GM19193 (cell line): ENCODE data around the gene NRN1L.

Experiments
- POLR2A ChIP-seq: IDR thresholded peaks from 4 replicates; pipeline ENCODE4 v1.6.1; 2011; ENCODE audit not compliant: insufficient read depth, insufficient read length; ENCODE audit errors: extremely low read depth

The NRN1L gene

DNA sequence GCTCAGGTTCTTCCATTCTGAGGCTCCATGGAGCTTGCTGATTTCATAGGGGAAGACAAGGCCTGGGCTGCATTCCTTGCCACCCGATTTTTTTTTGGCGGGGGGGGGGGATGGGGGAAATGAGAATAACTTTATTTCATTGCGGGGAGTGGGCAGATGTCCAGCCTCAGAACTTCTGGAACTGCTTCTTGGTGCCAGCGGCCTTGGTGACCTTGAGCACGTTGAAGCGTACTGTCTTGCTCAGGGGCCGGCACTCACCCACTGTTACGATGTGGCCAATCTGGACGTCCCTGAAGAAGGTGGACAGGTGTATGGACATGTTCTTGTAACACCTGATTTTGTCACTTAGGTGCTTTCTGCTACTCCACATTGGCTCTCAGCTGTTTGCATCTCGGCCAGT, 28.9 kb upstream of the NRN1L start:
- TF ChIP-seq POLR2A = no peak

DNA sequence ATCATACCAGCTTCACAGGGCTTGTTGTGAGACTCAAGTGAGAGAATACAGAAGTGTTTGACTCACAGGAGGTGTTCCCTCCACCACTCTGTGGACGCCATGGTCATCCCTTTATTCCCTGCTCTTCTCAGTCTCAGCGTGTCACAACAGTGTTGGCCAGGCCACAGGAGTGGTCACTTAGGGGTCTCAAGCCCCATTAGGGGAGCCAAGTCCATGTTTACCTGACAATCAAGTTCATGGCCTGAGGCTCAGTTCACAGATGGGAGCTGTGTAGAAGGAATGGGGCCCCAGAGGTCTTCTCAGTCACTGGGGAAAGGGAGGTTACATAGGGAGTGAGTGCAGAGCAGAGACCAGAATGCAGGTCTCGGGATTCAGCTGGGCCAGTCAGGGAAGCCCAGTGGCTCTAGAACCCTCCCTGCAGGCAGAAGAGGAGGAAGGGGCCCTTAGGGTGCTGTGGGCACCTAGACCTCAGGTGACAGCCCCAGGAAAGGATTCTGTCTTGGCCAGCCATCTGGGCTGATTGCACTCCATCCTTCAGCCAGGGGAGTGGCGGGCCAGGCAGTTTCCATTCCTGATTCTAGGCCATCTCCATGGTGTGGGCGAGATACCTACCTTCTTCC, 27.6 kb upstream of the NRN1L start:
- TF ChIP-seq POLR2A = no peak

DNA sequence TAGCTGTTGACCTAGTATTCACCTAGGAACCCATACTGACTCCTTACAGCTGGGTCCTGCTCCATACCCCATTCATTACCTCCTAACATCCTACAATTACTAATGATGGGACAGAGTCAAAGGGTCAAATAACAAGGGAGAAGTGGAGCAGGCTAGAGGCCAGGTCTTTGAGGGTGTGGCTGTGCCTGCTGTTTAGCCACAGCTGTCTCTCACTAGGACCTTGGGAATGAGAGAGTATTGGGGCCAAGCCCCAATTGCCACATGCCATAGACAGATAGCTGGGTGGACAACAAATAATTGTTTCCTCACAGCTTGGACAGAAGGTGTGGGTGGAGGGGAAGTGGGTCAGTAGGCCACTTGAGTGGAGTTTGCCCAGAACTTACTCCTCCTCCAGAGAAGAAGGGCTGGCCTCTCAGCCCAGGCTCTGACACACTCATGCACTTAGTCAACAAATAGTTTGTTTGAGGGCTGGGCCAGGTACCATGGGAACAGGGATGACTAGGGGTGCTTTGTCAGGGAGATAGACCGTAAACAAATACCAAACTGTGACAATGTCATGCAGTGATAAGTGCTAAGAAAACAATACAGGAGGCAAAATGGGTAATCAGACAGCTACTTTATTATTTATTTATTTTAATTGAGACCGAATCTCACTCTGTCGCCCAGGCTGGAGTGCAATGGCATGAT, 27.0 kb upstream of the NRN1L start:
- no peak for TF ChIP-seq POLR2A

DNA sequence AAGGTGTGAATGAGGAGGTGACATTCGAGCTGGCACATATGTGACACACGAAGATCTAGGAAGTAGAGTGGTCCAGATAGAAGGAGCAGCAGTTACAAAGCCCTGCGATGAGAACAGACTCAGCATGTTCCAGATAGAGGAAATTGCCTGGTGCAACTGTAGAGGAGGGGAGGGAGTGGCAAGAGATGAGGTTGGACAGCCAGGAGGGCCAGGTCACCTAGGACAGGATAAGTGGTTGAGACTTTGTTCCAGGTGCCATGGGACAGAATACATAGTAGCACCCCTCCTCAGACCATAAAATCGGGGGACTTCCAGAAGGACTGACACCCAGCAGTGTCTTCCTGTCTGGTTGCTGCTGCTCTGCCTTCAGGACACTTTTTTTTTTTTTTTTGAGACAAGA, 26.2 kb upstream of the NRN1L start:
- no peak for TF ChIP-seq POLR2A

DNA sequence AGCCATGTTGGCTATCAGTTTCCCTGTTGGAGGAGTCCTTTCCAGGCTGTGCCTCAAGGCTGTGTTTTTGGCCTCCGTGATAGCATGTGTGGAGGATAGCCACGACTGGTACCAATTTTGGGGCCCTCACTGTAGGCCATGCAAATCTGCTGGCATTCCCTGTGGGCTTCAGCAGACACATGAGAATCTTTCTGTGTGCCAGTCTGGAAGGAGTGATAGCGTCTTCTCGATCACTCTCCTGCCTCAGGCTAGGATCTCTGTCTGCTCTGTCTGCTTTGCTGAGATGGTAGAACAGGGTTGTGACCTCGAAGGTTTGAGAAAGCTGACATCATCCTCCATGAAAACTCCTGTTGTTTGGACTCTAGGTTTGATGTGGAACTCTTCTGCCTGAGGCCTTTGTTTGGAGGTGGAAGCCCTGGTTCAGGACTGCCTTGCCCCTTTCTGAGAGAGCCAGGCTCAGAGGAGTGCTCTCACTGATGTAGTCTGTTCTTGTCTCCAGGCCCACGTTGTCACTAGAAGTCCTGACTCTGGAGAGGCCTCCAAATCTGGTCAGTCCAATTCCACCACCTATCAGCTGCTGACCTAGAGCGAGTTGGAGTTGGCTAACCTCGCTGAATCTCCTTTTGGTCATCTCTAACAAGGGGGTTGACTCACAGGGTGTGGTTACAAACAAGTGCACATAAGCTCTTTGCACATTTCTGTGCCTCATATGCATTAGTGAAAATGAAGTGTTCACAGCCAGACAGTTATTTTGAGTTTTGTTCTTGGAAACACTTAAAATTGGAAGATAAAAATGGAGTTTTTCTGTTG, 23.9 kb upstream of the NRN1L start:
- no peak for TF ChIP-seq POLR2A

DNA sequence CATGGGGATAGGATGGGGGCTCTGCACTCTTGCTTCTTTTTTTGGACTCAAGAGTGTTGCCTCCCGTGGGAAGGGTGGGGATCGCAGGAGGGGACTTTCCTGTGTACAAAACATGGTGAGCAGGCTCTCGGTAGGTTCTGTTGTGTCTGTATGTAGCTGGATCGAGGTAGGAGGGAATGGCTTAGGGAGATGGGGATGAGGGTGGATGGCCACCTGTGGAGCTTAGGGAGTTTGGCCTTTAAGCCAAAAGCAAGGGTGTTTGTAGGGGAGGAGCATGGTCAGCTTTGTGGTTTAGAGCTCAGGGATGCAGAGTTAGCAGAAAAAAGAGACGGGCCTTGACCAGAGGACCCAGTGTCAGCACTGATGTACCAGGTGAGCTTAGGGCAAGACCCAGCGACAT, 22.8 kb upstream of the NRN1L start:
- TF ChIP-seq POLR2A = no peak

DNA sequence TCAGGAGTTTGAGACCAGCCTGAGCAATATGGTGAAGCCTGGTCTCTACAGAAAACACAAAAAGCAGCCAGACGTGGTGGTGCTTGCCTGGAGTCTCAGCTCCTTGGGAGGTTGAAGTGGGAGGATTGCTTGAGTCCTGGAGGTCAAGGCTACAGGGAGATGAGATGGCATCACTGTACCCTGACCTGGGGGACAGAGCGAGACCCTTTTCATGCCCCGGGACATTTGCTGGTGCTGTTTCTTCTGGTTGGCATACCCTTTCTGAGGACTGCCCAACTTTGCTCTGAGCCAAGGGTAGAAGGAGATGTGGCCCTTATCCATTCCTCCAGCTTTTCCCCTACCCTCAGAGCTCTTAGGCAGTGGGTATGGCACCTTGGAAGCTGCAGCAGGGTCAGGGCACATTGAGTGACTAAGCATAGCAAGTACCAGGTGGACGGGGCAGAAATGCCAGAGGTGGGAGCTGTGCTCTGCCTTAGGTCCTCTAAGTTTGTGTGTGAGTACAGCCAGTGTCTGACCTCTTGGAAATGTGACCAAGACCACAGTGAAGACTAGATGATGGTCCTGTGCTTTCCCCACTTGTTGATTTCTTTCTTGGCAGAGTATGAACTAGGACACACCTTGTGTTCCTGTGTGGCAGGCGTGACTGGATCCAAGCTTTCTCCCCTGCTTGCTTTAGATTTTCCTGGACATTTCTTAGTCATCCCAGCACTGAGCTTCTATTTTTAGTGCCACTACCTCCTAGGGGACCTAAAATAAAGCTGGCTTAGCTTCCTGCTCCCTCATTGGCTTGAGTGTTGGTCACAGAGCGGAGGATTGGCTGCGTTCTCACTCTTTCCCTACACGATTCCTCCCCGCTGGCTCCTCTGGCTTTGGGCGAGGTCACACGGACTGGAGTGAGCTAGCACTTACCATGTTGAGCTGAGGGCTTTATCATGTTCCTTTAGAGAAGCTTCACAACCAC, 21.8 kb upstream of the NRN1L start:
- TF ChIP-seq POLR2A = no peak

DNA sequence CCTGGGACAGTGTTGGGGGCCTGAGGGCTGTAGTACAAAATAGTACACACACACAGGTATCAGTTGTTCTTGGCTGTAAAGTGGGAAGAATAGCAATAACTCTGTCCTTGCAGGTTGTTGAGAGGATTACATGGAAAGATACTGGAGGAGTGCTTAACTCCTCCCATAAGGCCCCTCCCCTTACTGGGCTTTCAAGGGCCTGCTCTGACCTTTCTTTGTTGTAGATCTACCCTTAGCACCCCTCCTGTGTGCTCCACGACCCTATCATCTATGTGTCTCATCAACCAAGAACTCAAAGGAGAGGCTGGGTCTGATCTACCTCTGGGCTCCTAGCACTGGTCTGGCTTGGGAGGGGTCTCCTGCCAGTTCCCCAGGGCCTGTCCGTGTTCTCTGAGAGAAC, 20.1 kb upstream of the NRN1L start:
- no peak for TF ChIP-seq POLR2A

DNA sequence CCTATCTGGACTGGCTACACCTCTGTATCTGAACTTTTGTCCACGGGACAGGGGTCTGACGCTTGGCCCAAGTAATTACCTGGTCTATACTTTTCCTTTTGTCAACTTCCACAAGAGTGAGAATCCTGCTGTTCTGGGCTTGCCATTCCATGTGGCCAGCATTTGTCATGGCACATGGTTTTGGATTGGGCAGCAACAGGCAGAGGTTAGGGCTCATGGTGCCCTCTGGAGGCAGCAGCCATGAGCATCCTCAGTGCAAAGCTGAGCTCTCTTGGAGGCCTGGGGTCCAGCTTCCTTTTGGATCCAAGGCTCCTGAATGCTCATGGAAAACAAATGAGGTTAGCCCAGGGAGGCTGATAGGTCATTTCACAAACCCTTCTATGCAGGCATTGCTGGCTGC, 19.4 kb upstream of the NRN1L start:
- TF ChIP-seq POLR2A = no peak

DNA sequence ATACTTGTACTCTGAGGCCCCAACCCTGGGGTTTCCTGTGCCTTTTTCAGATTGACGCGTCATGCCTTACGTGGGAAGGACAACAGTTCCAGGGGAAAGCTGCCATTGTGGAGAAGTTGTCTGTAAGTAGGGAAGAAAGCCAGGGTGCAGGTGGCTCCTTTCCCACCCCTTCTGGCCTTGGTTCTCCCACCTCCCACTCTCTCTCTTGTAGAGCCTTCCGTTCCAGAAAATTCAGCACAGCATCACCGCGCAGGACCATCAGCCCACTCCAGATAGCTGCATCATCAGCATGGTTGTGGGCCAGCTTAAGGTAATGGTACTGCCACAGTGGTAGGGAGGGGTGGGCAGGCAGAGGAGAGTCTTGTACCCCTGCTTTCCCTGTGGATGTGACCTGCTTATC, 16.4 kb upstream of the NRN1L start:
- no peak for TF ChIP-seq POLR2A

DNA sequence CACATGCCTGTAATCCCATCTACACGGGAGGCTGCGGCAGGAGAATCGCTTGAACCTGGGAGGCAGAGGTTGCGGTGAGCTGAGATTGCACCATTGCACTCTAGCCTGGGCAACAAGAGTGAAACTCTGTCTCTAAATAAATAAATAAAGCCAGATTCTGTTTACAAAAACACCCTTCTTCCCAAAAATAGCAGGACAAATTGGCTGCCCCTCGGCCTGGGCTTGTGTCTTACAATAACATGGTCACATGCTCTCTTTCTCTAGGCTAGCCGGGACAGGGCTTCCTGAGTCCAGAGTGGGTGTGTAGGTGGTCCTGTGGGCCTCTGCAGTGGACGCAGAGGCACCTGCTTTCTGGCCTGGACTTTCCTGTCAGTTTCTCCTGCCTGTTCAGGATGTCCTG, 15.0 kb upstream of the NRN1L start:
- TF ChIP-seq POLR2A = no peak

DNA sequence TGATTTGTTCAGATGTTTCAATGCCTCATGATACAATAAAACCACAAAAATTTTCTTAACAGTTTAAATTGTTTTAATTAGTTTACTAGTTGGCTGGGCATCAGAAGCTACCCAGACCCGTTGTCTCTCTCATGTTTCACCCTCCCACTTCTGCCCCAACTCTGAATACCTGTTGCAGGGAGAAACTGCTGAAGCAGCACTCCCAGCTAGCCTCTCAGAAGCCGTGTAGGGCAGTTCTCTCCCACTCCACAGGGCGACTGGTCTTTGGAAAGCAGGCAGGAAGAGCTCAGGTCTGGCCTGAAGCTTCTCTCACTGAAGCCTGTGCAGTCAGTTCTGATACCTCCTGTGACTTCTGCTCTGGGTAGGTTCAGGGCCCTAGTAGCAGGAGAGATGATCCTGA, 13.4 kb upstream of the NRN1L start:
- no peak for TF ChIP-seq POLR2A

DNA sequence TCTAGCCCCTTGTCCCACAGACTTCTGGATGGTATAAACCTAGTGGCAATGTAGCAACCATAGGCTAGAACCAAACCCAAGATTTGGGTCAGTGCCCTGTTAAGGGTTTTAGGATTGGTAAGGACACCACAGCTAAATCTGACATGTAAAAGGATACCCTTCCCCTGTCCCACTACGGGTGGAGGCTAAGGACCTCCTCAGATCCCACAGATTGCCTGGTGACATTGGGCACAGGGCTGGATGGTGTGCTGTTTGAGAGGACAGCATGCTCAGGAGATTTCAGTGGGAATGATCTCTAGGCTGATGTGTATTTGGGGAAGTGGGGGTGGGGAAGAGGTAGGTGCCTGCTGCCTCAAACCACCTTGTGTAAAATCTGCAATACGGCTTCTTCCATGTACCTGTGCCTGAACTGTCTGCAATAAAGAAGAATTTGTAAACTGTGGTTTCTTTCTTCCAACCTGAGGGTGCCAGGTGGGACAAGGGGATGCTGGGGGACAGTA, 12.5 kb upstream of the NRN1L start:
- TF ChIP-seq POLR2A = no peak

DNA sequence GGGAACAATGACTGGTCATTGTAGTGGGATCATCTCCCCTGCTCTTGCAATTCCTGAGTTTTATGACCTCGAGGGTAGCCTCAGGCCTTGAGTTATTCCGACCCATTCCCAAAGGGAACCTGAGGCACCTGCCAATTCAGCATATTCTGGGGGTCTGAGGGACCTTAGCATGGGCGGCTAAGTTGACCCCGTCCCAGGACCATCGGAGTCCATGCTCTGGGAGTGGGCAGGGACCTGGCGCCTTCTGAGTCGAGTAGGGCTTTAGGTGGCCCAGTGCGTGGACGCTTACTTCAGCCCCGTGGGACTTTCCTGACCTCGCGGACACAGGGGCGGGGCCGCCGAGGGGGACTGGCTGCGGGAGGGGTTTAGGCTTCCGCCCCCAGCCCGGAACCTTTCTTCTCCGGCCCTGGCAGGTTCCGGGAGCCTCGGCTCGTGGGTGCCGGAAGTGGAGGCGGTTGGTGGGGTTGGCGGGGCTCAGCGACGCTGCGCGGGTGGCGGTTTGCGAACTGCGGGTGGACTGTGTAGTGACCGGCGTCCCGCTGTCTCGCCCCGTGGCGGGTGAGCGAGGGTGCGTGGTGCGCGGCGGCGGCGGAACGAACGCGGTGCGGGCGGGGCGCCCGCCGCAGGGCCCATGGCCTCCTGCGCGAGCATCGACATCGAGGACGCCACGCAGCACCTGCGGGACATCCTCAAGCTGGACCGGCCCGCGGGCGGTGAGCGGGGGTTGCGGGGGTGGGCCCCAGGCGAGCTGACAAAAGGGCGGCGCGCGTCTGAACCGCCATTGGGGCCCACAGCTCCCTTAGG, 11.9 kb upstream of the NRN1L start, which contains the start of gene EDC4:
Gene EDC4 (plus strand): TSS at position 422 of the 804 bp plus-strand sequence. CDS start 210 bp downstream, at position 632.
- TF ChIP-seq POLR2A = peak; percentile 80
